Epithelial cell of esophagus (primary cell): ENCODE measurements around the gene CMYA5.

ENCODE experiments used
- DNase-seq: peaks from one replicate; pipeline ENCODE4 v3.0.0; 2010; ENCODE audit warnings: low read depth
- H3K4me3 ChIP-seq: 2 replicates; pipeline ENCODE4 v1.5.1; 2011; ENCODE audit warnings: mild to moderate bottlenecking, low read length, control low read depth
- CTCF ChIP-seq: IDR thresholded peaks from 2 replicates; pipeline ENCODE4 v1.5.1; 2011; ENCODE audit warnings: low read depth, mild to moderate bottlenecking, low read length, control low read depth, inconsistent platforms; ENCODE audit not compliant: insufficient read depth; ENCODE audit errors: missing control alignments

The CMYA5 gene

GRCh38 chr5:79845448-79846197 is 156.0 kb downstream of the CMYA5 start:
- TF ChIP-seq CTCF = no peak
- peak; percentile 67 for DNase-seq
- H3K4me3 ChIP-seq = no peak overlapping the region

- TF ChIP-seq CTCF = no peak
- no peak for DNase-seq
- no peak overlapping the region for H3K4me3 ChIP-seq
These were observed 156.5 kb downstream of the CMYA5 start for GRCh38 chr5:79846198-79846521.

- DNase-seq = no peak
- no peak overlapping the region for H3K4me3 ChIP-seq
- TF ChIP-seq CTCF = no peak
These were observed 157.9 kb downstream of the CMYA5 start for GRCh38 chr5:79847561-79847960.

- DNase-seq = no peak
- TF ChIP-seq CTCF = no peak
- H3K4me3 ChIP-seq = no peak overlapping the region
These were observed 159.4 kb downstream of the CMYA5 start for GRCh38 chr5:79849061-79849460.
